T-helper 2 cell treated with Interferon-gamma antibody and Interleukin-4, amounts not matched to agents 5 μg/mL and 100 μg/mL, for 36 hours (primary cell): ENCODE results near the gene TLL2.

ENCODE experiments used
- DNase-seq: peaks from one replicate; pipeline ENCODE4 v3.0.0; 2021; ENCODE audit warnings: low spot score
- H3K27ac Mint-ChIP-seq: one replicate; pipeline ENCODE4 v1.8.0; 2021; ENCODE audit warnings: mild to moderate bottlenecking, mixed read lengths
- H3K27me3 Mint-ChIP-seq: one replicate; pipeline ENCODE4 v1.8.0; 2021; ENCODE audit warnings: low read depth, mixed read lengths
- H3K36me3 Mint-ChIP-seq: one replicate; pipeline ENCODE4 v1.8.0; 2021; ENCODE audit warnings: low read depth, mixed read lengths
- H3K4me1 Mint-ChIP-seq: one replicate; pipeline ENCODE4 v1.8.0; 2021; ENCODE audit warnings: low read depth, mixed read lengths
- H3K4me3 Mint-ChIP-seq: one replicate; pipeline ENCODE4 v1.8.0; 2022; ENCODE audit warnings: mild to moderate bottlenecking, moderate library complexity, mixed read lengths
- H3K9me3 Mint-ChIP-seq: one replicate; pipeline ENCODE4 v1.8.0; 2021; ENCODE audit warnings: mixed read lengths

The TLL2 gene

GRCh38 chr10:96517284-96517683, 3.6 kb upstream of the TLL2 start:
- H3K9me3 Mint-ChIP-seq, result no peaks in the 10 kb centered on the region
- DNase-seq, result no peak
- H3K36me3 Mint-ChIP-seq, result peaks cover 25% of the 10 kb centered on the region
- H3K27ac Mint-ChIP-seq, result no peak overlapping the region
- H3K27me3 Mint-ChIP-seq, result peaks cover 31% of the 10 kb centered on the region
- H3K4me1 Mint-ChIP-seq, result peaks cover 12% of the 10 kb centered on the region
- H3K4me3 Mint-ChIP-seq, result no peak overlapping the region

- no peak for DNase-seq
- H3K27me3 Mint-ChIP-seq, result peaks cover 40% of the 10 kb centered on the region
- peaks cover 17% of the 10 kb centered on the region for H3K36me3 Mint-ChIP-seq
- no peak overlapping the region for H3K4me3 Mint-ChIP-seq
- peaks cover 13% of the 10 kb centered on the region for H3K4me1 Mint-ChIP-seq
- H3K27ac Mint-ChIP-seq, result no peak overlapping the region
- H3K9me3 Mint-ChIP-seq, result no peaks in the 10 kb centered on the region
Measured at GRCh38 chr10:96516337-96516736, 2.6 kb upstream of the TLL2 start.

GRCh38 chr10:96513305-96513697, 425 bp downstream of the TLL2 start:
- DNase-seq, result no peak
- H3K4me3 Mint-ChIP-seq, result peak overlapping the region; percentile 75

GRCh38 chr10:96512524-96513304, 1.0 kb downstream of the TLL2 start:
- peak overlapping the region; percentile 75 for H3K4me3 Mint-ChIP-seq
- peaks cover 55% of the 10 kb centered on the region for H3K27me3 Mint-ChIP-seq
- peaks cover 13% of the 10 kb centered on the region for H3K4me1 Mint-ChIP-seq
- DNase-seq, result no peak
- H3K36me3 Mint-ChIP-seq, result peaks cover 2% of the 10 kb centered on the region
- H3K9me3 Mint-ChIP-seq, result no peaks in the 10 kb centered on the region
- no peak overlapping the region for H3K27ac Mint-ChIP-seq

More at GRCh38 chr10:96513305-96513697, 425 bp downstream of the TLL2 start:
- H3K27ac Mint-ChIP-seq, result no peak overlapping the region
- peaks cover 13% of the 10 kb centered on the region for H3K4me1 Mint-ChIP-seq
- H3K27me3 Mint-ChIP-seq, result peaks cover 55% of the 10 kb centered on the region
- no peaks in the 10 kb centered on the region for H3K9me3 Mint-ChIP-seq
- peaks cover 4% of the 10 kb centered on the region for H3K36me3 Mint-ChIP-seq

- no peak overlapping the region for H3K4me3 Mint-ChIP-seq
- H3K36me3 Mint-ChIP-seq, result peaks cover under 1% of the 10 kb centered on the region
- H3K27me3 Mint-ChIP-seq, result peaks cover 55% of the 10 kb centered on the region
- H3K27ac Mint-ChIP-seq, result no peak overlapping the region
- peaks cover 13% of the 10 kb centered on the region for H3K4me1 Mint-ChIP-seq
- H3K9me3 Mint-ChIP-seq, result no peaks in the 10 kb centered on the region
- DNase-seq, result no peak
Measured at GRCh38 chr10:96511044-96511945, 2.4 kb downstream of the TLL2 start.

- Mint-ChIP-seq H3K4me3 (no peak overlapping the region), H3K27ac (no peak overlapping the region), H3K36me3 (no peaks in the 10 kb centered on the region), H3K27me3 (peaks cover 36% of the 10 kb centered on the region), H3K9me3 (no peaks in the 10 kb centered on the region), H3K4me1 (peaks cover 6% of the 10 kb centered on the region)
- no peak for DNase-seq
Measured at GRCh38 chr10:96509017-96509641, 4.6 kb downstream of the TLL2 start.

- Mint-ChIP-seq H3K9me3 (no peaks in the 10 kb centered on the region), H3K27me3 (peaks cover 32% of the 10 kb centered on the region), H3K4me3 (no peak overlapping the region), H3K36me3 (no peaks in the 10 kb centered on the region), H3K27ac (no peak overlapping the region), H3K4me1 (peaks cover under 1% of the 10 kb centered on the region)
- no peak for DNase-seq
Measured at GRCh38 chr10:96507044-96507443, 6.7 kb downstream of the TLL2 start.

GRCh38 chr10:96505150-96506136, 8.3 kb downstream of the TLL2 start:
- peaks cover 16% of the 10 kb centered on the region for H3K27me3 Mint-ChIP-seq
- DNase-seq, result no peak
- H3K27ac Mint-ChIP-seq, result no peak overlapping the region
- H3K4me3 Mint-ChIP-seq, result no peak overlapping the region
- H3K36me3 Mint-ChIP-seq, result no peaks in the 10 kb centered on the region
- no peaks in the 10 kb centered on the region for H3K4me1 Mint-ChIP-seq
- no peaks in the 10 kb centered on the region for H3K9me3 Mint-ChIP-seq

GRCh38 chr10:96502561-96503282, 11.0 kb downstream of the TLL2 start:
- Mint-ChIP-seq H3K4me3 (no peak overlapping the region), H3K4me1 (no peaks in the 10 kb centered on the region), H3K27me3 (peaks cover 15% of the 10 kb centered on the region), H3K9me3 (no peaks in the 10 kb centered on the region), H3K36me3 (no peaks in the 10 kb centered on the region), H3K27ac (peak overlapping the region; percentile 4)
- no peak for DNase-seq

GRCh38 chr10:96501985-96502384, 11.7 kb downstream of the TLL2 start:
- H3K36me3 Mint-ChIP-seq, result no peaks in the 10 kb centered on the region
- no peak overlapping the region for H3K27ac Mint-ChIP-seq
- H3K9me3 Mint-ChIP-seq, result no peaks in the 10 kb centered on the region
- H3K4me3 Mint-ChIP-seq, result no peak overlapping the region
- DNase-seq, result no peak
- no peaks in the 10 kb centered on the region for H3K4me1 Mint-ChIP-seq
- H3K27me3 Mint-ChIP-seq, result peaks cover 16% of the 10 kb centered on the region

GRCh38 chr10:96500519-96500918, 13.2 kb downstream of the TLL2 start:
- H3K4me3 Mint-ChIP-seq, result no peak overlapping the region
- H3K27me3 Mint-ChIP-seq, result peaks cover 15% of the 10 kb centered on the region
- no peaks in the 10 kb centered on the region for H3K9me3 Mint-ChIP-seq
- no peak for DNase-seq
- no peak overlapping the region for H3K27ac Mint-ChIP-seq
- H3K4me1 Mint-ChIP-seq, result no peaks in the 10 kb centered on the region
- H3K36me3 Mint-ChIP-seq, result no peaks in the 10 kb centered on the region

GRCh38 chr10:96500050-96500449, 13.7 kb downstream of the TLL2 start:
- no peak overlapping the region for H3K4me3 Mint-ChIP-seq
- H3K4me1 Mint-ChIP-seq, result no peaks in the 10 kb centered on the region
- no peak overlapping the region for H3K27ac Mint-ChIP-seq
- no peak for DNase-seq
- peaks cover 17% of the 10 kb centered on the region for H3K27me3 Mint-ChIP-seq
- no peaks in the 10 kb centered on the region for H3K36me3 Mint-ChIP-seq
- no peaks in the 10 kb centered on the region for H3K9me3 Mint-ChIP-seq
